Gastroesophageal sphincter (tissue), 3 donors: ENCODE results near the gene WBP2.

Source experiments
- POLR2AphosphoS5 ChIP-seq: sonication (generic); formaldehyde crosslinking; IDR thresholded peaks from one replicate; pipeline ENCODE4 v1.6.1; 2017; ENCODE audit warnings: antibody characterized with exemption
- TF ChIP-seq, protein P1 (sequence below), 4 experiments: fragments of 200-600 bp in 2 of 4; fragments of 450-650 bp in 2 of 4; sonication (generic) in 1 of 4; IDR thresholded peaks; one replicate each; pipeline ENCODE4 v1.5.1; 2017 to 2019; ENCODE audit warnings: antibody characterized with exemption in 4 of 4, mild to moderate bottlenecking in 2 of 4, moderate library complexity in 2 of 4

DNA sequence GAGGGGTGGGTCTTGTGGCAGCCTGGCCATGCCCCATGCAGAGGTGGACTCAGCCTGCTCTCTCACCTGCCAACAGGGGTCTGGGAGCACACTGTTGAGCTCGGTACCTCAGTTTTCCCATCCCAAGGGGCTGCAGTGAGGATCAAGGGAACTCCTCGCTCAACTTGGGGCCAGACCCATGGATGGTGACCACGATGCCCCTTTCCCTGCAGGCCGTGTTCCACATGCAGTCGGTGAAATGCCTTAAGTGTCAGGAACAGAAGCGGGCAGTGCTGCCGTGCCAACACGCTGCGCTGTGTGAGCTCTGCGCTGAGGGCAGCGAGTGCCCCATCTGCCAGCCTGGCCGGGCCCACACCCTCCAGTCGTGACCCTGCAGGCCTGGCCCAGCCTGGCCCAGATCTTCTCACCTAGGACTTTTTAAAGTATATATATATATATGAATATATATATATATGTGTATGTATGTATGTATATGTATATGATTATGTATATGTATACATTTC, 31.0 kb downstream of the WBP2 start:
- TF ChIP-seq, protein P1, sequence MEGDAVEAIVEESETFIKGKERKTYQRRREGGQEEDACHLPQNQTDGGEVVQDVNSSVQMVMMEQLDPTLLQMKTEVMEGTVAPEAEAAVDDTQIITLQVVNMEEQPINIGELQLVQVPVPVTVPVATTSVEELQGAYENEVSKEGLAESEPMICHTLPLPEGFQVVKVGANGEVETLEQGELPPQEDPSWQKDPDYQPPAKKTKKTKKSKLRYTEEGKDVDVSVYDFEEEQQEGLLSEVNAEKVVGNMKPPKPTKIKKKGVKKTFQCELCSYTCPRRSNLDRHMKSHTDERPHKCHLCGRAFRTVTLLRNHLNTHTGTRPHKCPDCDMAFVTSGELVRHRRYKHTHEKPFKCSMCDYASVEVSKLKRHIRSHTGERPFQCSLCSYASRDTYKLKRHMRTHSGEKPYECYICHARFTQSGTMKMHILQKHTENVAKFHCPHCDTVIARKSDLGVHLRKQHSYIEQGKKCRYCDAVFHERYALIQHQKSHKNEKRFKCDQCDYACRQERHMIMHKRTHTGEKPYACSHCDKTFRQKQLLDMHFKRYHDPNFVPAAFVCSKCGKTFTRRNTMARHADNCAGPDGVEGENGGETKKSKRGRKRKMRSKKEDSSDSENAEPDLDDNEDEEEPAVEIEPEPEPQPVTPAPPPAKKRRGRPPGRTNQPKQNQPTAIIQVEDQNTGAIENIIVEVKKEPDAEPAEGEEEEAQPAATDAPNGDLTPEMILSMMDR (IDR thresholded peaks at IDR 0.05) = no peak
- no peak for TF ChIP-seq POLR2AphosphoS5
